Superior temporal gyrus (tissue), 1 donor: ENCODE results near the gene OR10H3.
A peak's percentile ranks its signal among the peaks of the same experiment; 100 is the strongest.
"Not testable (repeated sequence)": the region's sequence is repeated elsewhere in the genome, so short reads cannot be mapped to it uniquely, and the experiment has no call there.

ENCODE experiments used
- DNase-seq: peaks from one replicate; pipeline ENCODE4 v3.0.0-alpha.2; 2016; ENCODE audit errors: extremely low spot score

Gene OR10H3

GRCh38 chr19:15737722-15738121 lies at the start of gene OR10H3:
OR10H3 (plus strand) TSS chr19:15737985; CDS start chr19:15741393, 3,408 bp downstream.
- DNase-seq, result no peak

- no peak for DNase-seq
These were observed 41.1 kb upstream of the OR10H3 start for GRCh38 chr19:15696654-15697194.

GRCh38 chr19:15701757-15702533 lies 35.8 kb upstream of the OR10H3 start:
- no peak for DNase-seq

- DNase-seq, result peak; percentile 12
These were observed 35.3 kb upstream of the OR10H3 start for GRCh38 chr19:15702534-15702930.

GRCh38 chr19:15714638-15715037 lies 23.1 kb upstream of the OR10H3 start:
- DNase-seq, result no peak

- no peak for DNase-seq
These were observed 22.1 kb upstream of the OR10H3 start for GRCh38 chr19:15715642-15716041.

- no peak for DNase-seq
These were observed 20.0 kb upstream of the OR10H3 start for GRCh38 chr19:15717809-15718208.

- DNase-seq, result no peak
These were observed 16.5 kb upstream of the OR10H3 start for GRCh38 chr19:15721268-15721667.

- DNase-seq, result no peak
These were observed 14.8 kb upstream of the OR10H3 start for GRCh38 chr19:15722956-15723355.

- no peak for DNase-seq
These were observed 10.1 kb upstream of the OR10H3 start, which contains the start of gene OR10H2 for GRCh38 chr19:15727724-15728123. OR10H2 (plus strand) TSS chr19:15728024; CDS start chr19:15728044, 20 bp downstream.

- no peak for DNase-seq
These were observed 7.2 kb upstream of the OR10H3 start for GRCh38 chr19:15730538-15730937.

GRCh38 chr19:15732388-15732787 lies 5.4 kb upstream of the OR10H3 start:
- no peak for DNase-seq

GRCh38 chr19:15733895-15734294 lies 3.9 kb upstream of the OR10H3 start:
- DNase-seq, result no peak

GRCh38 chr19:15740785-15741184 lies 3.0 kb downstream of the OR10H3 start:
- DNase-seq, result no peak

GRCh38 chr19:15748239-15748638 lies 10.5 kb downstream of the OR10H3 start:
- no peak for DNase-seq

GRCh38 chr19:15758379-15758778 lies 20.6 kb downstream of the OR10H3 start:
- DNase-seq, result no peak

- DNase-seq, result no peak
These were observed 22.3 kb downstream of the OR10H3 start for GRCh38 chr19:15759962-15760565.

GRCh38 chr19:15769586-15769985 lies 31.8 kb downstream of the OR10H3 start:
- no peak for DNase-seq

GRCh38 chr19:15774159-15774558 lies 36.4 kb downstream of the OR10H3 start:
- not testable (repeated sequence) for DNase-seq

GRCh38 chr19:15775249-15775648 lies 37.5 kb downstream of the OR10H3 start:
- no peak for DNase-seq

- DNase-seq, result no peak
These were observed 38.5 kb downstream of the OR10H3 start for GRCh38 chr19:15776264-15776663.

- DNase-seq, result no peak
These were observed 39.5 kb downstream of the OR10H3 start for GRCh38 chr19:15776991-15777970.
